Esophagus mucosa (tissue), 1 donor: ENCODE results near the gene ZEB1. TPM values are rescaled to one million over a fixed set of nuclear protein-coding genes. Genes with fewer than 3 reads are reported as not detected.
A peak's percentile ranks its signal among the peaks of the same experiment; 100 is the strongest.
"Not testable (repeated sequence)": the region's sequence is repeated elsewhere in the genome, so short reads cannot be mapped to it uniquely, and the experiment has no call there.

ENCODE experiments used
- ATAC-seq: fragments of 200-7000 bp; cut with Tn5 transposase; one replicate; pipeline ENCODE4 v1.9.1; 2020
- total RNA-seq: library from RNA; stranded (reverse); gene quantifications from one replicate; pipeline ENCODE4 v1.2.4, GENCODE V29; 2023
- donor health status: DM: yes; HTN: yes; CAD: no.

The ZEB1 gene
- total RNA-seq, 1 donor from 2014 or later: 5.0 TPM

DNA sequence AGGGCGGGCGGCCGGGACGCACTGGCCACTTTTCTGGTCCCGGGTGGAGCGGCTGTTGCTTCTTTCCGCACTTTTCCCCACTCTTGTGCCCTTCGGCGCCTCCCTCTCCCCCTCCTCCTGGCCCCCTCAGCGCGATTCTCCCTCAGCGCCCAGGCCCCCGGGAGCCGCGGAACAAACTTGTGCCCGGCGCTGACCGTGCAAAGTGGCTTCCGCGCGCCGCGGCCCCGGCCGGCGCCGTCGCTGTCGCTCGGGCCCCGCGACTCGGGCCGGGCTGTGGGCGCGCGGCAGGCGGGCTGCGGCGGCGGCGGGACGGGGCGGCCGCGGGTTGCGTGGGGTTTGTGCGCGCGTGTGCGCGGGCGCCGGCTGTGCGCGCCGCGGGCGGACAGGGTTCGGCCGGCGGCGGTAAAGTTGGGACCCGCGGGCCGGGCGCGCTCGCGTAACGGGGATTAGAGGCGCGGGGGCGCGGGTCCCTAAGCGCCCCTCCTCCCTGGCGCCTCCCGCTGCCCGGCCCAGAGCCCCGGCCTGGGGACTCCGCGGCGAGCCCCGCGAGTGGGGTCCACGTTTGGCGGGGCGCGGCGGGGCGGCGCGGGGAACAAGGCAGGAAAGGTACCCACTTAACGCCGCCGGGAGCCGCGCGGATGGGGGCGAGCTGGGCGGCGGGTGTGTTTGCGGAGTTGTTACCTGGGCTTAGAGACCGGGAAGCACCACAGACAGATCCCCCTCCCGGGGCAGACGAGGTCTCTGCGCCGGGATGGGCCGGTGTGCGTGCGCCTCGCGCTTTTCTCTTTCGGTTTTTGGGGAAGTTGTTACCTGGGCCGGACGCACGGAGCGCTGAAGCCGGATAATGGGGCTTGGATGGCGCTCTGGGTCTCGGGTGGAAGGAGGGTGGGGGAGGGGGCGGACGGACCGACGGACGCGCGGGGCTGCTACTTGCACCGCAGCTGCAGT lies 860 bp downstream of the ZEB1 start:
- no peak for ATAC-seq

DNA sequence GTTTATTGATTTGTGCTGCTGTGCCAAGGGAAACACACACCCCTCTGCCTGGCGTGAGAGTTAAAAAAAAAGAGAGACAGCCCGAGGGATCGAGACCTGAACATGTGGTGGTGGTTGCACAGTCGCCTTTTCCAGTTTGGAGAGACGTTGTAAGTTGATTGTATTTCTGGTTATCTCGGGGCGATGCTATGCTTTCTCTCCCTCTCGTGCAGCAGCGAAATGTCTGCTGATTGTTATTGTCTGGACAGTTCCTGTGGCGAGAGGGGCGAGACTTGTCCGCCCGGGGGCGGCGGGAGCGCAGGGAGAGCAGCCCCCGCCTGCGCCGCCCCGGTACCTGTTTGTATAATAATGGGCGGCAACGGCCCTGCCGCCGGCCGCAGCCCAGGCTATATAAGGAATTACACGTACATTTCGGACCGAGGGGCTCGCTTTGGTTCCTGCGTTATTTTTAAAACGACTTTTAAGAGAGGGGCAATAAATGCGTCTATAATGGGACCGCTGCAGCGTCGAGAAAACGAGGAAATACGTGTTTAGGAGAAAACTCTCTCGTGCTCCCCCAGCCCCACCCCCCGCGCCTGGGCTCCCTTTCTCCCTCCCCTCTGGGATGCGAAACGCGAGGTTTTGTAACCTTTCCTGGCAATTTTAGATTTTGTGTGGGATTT lies 1.7 kb downstream of the ZEB1 start:
- ATAC-seq: no peak

DNA sequence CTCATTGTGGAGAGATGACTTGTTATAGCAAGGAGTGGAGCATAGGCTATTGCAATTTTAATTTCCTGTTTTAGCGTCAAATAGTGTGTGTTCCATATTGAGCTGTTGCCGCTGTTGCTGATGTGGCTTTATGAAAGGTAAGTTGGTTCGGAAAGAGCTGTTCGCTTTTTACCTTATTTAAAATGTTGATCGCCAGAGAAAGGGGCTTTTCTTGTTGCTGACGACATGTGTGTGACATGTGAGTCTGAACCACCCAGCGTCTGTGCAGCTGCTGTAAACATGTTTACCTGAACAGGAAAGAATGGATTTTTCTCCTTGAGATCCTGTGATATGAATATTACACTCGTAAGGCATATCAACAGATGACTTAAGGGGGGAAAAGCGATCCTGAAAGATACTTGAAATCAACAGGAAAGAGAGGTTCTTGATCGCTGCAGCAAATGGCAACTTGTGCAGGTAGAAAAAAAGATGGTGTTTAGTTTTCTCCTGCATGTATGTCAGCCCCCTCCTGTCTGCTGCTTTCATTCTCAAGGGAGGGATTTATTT lies 2.5 kb downstream of the ZEB1 start:
- no peak for ATAC-seq

DNA sequence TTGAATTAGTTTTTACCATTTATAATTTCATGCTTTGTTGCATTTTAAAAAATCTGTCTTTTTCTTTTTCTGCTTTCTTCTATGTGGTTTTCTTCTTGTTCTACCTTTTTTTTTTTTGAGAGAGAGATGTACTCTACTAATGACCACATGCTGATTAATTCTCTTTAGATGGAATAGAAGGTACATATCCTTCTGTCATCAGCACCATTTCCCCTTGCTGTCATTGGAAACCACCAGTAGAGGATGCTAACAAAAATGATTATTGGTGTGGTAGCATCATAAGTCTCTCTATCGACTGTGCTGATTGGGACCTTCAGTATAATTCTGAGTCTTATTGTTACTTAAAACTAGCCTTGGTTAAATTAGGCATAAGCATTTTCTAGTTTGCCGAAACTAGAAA lies 3.6 kb downstream of the ZEB1 start:
- no peak for ATAC-seq

DNA sequence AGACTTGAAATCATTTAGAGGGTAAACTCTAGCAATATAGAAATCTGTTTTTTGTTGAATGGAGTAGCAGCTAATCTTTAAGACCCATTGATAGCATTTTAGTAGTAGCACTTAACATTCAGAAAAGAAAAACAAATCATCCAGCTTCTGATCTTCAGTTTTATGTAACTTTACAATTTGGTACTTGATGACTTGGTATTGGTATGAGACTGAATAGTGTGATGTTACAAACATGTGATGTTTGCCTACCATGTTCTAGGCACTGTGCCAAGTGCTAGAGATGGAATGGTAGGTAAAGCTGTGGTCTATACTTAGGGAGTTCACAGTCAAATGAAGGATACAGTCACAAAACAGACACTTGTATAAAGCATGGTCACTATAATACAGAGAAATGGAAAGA lies 21.3 kb downstream of the ZEB1 start:
- ATAC-seq: no peak

DNA sequence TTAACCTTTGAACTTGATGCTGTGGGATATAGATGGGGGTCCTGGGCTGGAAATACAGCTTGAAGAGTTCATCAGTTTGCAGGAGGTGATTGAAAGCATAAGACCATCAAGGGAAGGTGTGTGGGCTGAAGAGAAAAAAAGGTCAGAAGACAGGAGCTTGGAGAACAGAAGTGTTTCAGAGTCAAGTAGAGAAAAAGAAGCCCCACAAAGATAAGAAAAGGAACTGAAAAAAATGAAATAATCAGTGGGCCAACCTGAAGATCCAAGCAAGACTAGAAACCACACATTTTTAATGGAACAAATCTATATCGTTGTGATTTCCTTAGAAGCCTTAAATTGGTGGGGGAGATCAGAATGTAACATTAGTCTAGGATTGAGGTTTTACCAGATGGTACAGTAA lies 22.5 kb downstream of the ZEB1 start:
- no peak for ATAC-seq

DNA sequence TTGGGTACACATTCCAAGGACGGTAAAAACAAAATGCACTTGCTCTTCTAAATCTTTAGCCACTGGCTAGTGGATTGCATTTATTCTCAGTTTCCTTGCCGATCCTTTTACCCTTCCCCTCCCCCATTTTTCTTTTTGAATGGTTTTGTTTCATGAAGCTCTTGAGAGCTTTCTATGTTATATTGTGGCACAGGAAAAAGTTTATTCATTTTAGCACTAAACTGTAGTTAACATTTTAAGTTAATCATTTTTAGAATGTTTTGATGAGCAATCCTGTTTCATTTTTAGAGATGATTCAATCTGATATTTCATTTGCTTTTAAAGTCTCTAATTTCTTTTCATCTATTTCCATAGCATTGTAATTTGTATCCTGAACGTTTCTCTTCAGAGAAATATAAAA lies 24.0 kb downstream of the ZEB1 start:
- ATAC-seq: no peak

DNA sequence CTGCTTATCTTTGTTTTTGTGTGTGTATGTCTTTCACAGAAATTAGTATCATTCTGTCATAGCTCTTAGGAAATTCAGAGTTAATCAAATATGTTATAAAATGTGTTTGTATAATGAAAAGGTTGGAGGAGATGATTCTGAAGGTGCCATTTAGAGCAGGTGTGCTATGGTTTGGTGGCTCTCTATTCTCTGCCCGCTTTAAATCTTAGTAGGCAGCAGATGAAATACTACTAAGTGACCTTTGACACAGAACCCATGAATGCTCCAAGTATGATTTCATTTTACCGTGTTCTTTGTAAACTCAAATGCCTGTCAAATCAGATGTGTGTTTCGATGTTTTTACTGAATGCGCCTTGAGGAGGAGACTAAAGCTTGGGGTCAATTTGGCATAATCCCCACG lies 24.5 kb downstream of the ZEB1 start:
- ATAC-seq: no peak

DNA sequence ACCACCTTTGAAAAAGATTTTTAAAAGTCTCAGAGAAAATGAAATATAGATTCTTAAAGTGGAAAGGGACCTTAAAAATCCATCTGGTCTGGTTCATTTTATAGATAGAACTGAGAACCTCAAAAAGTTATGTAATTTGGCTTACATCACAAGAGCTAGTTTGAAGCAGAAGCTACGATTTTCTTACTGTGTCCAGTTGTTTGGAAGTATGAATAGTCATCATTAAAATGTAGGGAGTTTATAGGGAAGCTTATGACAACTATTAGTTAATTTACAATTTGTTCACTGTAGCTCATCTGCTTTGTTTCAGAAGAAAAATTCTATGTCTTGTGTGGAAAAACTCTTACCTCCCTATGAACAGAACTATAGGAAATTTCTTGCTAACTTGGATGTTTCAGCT lies 26.9 kb downstream of the ZEB1 start:
- ATAC-seq: no peak

DNA sequence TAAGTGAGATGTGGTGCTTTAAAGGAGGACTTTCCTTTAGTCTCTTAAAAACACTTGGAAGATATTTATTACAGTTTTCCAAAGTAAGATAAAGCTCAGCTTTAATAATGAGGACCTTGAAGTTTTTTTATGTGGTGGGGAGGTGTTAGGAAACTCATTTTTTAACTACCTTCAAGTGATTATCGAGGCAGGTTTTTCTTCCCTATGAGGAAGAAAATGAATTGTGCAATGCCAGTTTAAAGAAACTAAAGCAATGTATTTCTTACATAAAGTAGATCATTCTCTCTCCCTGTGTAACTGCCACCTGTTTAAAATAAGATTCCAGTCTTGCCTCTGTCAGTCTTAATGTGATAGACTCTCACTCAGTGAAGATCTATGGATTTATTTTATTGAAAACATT lies 27.9 kb downstream of the ZEB1 start:
- no peak for ATAC-seq

DNA sequence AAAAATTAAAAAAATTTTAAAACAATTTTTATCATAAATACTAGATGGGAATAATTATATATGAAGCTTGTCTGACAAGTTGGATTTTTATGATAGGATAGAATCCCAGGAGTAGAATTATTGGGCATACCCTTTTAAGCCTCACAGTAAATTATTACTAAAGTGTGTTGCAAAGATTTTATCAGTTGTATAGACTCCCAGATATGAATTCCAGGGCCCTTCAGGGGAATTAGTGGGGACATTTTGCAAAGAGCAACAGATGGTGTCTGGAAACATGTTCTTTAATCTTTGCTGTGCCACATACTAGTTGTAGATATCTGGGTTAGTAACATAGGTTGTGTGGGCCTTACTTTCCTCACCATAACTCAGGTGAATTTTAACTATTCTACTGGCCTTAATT lies 28.7 kb downstream of the ZEB1 start:
- ATAC-seq: no peak

DNA sequence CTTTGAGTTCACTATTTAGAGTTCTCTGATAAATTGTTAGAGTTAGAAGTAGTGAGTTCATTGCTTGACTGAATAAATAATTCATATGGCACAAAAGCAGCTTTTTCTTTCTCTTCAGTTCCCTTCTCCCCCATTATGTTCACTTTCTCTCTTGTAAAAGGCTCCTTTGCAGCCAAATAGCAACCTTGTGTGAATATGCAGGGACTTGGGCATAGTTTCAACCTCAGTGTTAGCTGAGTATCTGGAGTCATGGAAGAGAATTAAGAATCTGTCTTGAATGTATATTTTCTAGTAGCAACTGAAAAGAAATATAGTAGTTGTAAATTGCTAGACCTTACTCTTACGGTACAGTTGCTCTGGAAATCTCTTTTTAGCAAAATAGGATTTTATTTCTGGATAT lies 31.9 kb downstream of the ZEB1 start:
- no peak for ATAC-seq

DNA sequence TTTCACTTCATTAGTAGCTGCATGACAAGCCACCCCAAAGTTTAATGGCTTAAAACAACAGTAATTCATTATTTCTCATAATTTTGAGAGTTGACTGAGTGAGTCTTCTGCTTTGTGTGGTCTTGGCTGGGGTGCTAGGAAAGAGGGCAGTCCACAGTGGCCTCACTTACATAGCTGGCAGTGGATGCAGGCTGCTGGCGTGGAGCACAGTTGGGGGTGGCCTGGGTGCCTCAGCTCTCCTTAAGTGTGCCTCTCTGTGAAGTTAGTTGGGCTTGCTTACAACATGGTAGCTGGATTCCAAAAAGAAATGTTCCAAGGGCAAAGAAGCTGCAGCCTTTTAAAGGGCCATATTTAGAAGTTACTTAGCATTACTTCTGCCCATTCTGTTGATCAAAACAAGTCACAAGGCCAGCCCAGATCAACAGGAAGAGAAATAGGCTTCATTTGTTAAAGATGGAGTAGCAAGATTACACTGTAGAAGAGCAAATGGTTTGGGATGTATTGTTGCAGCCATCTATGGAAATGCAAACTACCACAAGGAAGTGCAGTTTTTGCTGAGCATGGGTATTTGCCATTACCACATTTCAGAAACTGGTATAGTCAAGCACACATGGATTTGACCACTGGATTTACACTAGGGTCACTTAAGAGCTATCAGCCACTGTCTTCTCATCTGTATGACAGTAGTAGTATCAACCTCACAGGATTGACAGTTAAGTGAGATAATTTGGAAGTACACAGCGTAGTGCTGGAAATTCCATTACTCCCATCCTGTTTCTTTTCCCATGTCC lies 33.6 kb downstream of the ZEB1 start:
- peak; percentile 15 for ATAC-seq

DNA sequence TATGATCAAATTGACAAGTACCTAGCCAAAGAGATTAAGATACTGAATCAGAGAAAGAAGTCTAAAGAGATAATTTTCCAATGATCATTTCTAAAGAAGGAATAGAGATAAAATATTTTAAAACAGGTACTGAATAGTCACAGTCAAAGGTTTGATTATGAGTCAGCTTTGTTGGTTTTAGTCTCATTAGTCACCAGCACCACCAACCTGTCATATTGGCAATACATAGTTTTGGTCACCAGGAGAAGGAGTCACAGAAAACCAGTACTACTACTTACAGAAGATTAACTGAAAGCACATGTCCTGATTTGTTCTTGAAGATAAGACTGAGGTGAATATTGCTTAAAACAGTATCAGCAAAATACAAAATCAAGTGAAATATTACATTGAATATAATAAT lies 34.6 kb downstream of the ZEB1 start:
- peak; percentile 99 for ATAC-seq

DNA sequence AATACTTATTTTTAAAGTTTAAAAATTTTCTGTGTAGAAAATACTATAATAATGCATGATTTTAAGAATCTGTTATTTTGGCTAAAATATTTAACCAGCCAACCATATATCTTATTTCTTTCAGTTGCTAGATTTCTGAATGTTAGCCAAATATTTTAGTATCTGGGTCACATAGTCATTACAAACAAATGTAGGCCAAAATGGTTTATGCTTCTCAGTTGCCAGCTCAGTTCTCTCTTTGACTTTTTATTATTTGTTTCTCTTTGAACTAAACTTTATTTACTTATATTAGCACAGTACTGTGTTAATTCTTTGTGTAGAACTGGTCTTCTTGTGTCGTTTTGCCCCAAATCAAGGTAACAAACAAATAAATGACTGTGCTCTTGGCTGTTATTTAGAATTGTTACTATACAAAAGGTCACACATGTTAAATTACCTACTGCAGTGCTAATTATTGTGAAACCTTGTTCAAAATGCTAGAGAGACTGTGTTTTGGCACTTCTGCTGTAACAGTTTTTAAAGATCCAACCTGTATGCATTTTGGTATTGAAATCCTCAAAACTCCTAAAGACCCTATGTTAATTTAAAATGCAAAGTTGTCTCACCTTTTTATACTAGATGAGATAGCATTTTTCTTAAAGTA lies 39.8 kb downstream of the ZEB1 start:
- no peak for ATAC-seq

DNA sequence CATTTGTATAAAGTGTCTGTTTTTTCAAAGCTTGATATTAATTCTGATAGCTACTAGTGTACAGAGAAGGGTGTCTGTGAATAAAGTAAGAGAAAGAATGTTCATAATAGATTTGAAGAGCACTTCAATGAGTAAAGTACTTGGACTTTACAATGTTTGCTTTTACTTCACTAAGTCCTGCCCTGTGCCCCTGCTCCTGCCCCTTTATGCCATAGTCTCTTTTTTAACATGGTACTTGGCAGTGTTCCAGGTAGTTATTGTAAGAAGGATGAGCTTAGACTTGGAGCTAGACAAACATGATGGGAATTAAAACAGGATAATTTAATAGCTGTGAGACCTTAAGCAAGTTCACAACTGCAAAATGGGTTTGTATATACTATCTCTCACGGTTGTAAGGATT lies 41.0 kb downstream of the ZEB1 start:
- no peak for ATAC-seq

DNA sequence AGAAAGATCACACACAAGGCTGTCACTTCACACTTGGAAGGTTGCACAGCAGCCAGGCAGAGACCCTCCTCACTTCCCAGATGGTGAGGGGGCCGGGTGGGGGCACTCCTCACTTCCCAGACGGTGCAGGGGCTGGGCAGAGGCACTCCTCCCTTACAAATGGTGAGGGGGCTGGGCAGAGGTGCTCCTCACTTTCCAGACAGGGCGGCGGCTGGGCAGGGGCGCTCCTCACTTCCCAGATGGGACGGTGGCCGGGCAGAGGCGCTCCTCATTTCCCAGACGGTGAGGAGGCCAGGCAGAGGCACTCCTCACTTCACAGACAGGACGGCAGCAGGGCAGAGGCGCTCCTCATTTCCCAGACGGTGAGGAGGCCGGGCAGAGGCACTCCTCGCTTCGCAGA lies 42.5 kb downstream of the ZEB1 start:
- not testable (repeated sequence) for ATAC-seq

DNA sequence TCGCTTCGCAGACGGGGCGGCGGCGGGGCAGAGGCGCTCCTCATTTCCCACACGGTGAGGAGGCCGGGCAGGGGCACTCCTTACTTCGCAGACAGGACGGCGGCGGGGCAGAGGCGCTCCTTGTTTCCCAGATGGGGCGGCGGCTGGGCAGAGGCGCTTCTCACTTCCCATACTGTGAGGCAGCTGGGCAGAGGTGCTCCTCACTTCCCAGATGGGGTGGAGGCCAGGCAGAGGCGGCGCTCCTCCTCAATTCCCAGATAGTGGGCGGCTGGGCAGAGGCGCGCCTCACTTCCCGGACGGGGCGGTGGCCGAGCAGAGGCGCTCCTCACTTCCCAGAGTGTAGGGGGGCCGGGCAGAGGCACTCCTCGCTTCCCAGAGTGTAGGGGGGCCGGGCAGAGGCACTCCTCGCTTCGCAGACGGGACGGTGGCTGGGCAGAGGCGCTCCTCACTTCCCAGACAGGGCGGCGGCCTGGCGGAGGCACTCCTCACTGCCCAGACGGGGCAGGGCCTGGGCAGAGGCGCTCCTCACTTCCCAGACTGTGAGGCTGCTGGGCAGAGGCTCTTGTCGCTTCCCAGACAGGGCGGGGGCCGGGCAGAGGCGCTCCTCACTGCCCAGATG lies 43.1 kb downstream of the ZEB1 start:
- ATAC-seq: no peak

DNA sequence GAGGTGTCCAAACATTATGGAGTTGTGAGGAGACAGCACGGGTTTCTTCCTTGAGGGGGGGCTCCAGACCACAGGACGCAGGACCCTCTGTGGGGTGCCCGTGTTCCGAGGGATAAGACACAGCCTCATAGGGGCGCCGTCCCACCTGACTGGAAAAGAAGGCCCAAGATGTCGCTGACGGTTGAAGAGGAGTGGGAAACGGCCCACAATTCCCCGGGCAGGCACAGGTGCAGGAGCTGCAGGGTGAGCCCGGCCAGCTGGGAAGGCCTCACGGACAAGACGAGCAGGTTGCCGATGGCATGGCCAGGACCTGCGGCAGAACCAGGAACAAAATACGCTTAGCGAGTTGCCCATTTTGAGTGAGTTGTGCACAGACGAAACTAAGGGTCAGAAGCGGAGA lies 44.7 kb downstream of the ZEB1 start:
- ATAC-seq: not testable (repeated sequence)

DNA sequence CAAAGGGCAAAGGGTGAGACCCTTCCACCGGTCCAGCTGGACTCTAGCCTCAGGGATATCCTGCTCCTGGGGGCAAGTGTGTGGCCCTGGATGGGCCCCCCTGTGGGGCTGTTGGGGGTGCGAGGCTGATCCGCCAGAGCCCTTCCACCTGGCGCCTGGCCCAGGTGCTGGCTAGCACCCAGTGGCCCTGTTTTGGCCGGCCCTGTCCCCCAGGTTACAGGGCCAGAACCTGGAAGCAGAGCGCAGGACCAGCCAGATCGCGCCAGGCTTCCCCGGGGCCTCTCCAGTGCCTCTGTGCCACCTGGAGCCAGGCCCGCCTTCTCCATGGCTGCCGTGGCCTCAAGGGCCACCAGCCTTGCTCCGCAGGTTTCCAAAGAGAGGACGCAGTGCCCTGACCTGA lies 45.2 kb downstream of the ZEB1 start:
- not testable (repeated sequence) for ATAC-seq

DNA sequence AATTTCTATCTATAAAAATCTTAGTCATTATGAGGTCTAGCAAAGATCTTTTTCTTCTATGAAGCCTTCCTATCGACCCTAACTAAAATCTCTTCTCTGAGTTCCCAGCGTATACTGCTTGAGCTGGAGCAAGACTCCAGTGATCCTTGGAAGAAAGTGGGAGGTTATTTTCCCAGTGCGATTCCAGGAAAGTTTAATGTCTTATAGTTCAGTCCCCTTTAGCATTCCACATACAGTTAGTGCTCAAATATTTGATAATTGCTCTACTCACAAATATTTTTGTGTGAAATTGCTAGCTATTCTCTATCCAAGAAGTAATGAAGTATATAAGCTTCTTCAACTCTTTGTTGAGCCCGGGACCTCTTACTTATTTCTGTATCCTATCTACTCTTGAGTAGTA lies 47.7 kb downstream of the ZEB1 start:
- no peak for ATAC-seq

DNA sequence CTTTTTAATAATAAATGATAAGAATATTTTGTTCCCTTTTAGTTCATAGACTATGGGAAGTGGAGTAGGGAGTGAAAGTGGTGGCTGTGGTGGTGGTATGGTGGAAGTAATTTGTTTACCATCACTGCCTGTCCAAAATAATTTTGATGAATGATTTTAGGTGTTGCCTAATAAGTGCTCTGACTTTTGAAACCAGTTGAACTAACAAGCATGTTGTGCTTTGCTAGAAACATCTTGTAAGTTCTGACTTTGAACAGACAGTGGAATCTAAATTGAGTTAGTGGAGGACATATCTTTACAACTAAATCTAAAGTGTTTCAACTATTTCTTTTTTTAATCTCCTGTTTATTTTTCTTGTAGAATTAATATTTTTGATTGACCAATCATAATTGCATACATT lies 49.7 kb downstream of the ZEB1 start:
- no peak for ATAC-seq
